HG03432 (cell line): Measurements from ENCODE around the gene ADARB2.

ENCODE experiments used
- ATAC-seq: cut with Tn5 transposase; IDR thresholded peaks from one replicate; pipeline ENCODE4 v1.9.1; 2021; ENCODE audit warnings: mild to moderate bottlenecking, moderate library complexity; ENCODE audit not compliant: unreplicated experiment

ADARB2 gene

GRCh38 chr10:1205450-1206030, 531.8 kb downstream of the ADARB2 start:
- ATAC-seq, result no peak

- no peak for ATAC-seq
These were observed 532.6 kb downstream of the ADARB2 start for GRCh38 chr10:1204434-1205326.

- ATAC-seq, result no peak
These were observed 533.6 kb downstream of the ADARB2 start for GRCh38 chr10:1203704-1204103.

GRCh38 chr10:1203216-1203615, 534.1 kb downstream of the ADARB2 start:
- no peak for ATAC-seq

GRCh38 chr10:1202343-1202742, 535.0 kb downstream of the ADARB2 start:
- no peak for ATAC-seq

GRCh38 chr10:1200866-1201807, 536.2 kb downstream of the ADARB2 start:
- ATAC-seq, result no peak

- ATAC-seq, result no peak
These were observed 537.2 kb downstream of the ADARB2 start for GRCh38 chr10:1199897-1200721.

- no peak for ATAC-seq
These were observed 538.0 kb downstream of the ADARB2 start for GRCh38 chr10:1199345-1199673.

- no peak for ATAC-seq
These were observed 538.6 kb downstream of the ADARB2 start for GRCh38 chr10:1198453-1199344.

GRCh38 chr10:1197384-1197783, 539.9 kb downstream of the ADARB2 start:
- ATAC-seq, result no peak

GRCh38 chr10:1196656-1197055, 540.7 kb downstream of the ADARB2 start:
- ATAC-seq, result no peak

- no peak for ATAC-seq
These were observed 541.5 kb downstream of the ADARB2 start for GRCh38 chr10:1195828-1196227.

- ATAC-seq, result no peak
These were observed 543.2 kb downstream of the ADARB2 start for GRCh38 chr10:1194161-1194560.

- ATAC-seq, result no peak
These were observed 543.8 kb downstream of the ADARB2 start for GRCh38 chr10:1193561-1193960.

GRCh38 chr10:1191752-1192151, 545.6 kb downstream of the ADARB2 start:
- ATAC-seq, result no peak

GRCh38 chr10:1190791-1191490, 546.4 kb downstream of the ADARB2 start:
- no peak for ATAC-seq

- no peak for ATAC-seq
These were observed 547.3 kb downstream of the ADARB2 start for GRCh38 chr10:1190052-1190395.

GRCh38 chr10:1189166-1190051, 547.9 kb downstream of the ADARB2 start:
- ATAC-seq, result no peak
